ENCODE measurements around the gene CYB561D2. TPM values are rescaled to one million over a fixed set of nuclear protein-coding genes. Genes with fewer than 3 reads are reported as not detected.
A peak's percentile ranks its signal among the peaks of the same experiment; 100 is the strongest.

The CYB561D2 gene
- total and polyA plus RNA-seq, 2 of the 13 experiments (the other 11 are each of a cell fraction or from before 2014, with no cell fraction given): 11.1 to 17.2 TPM

- TF ChIP-seq, protein P1, sequence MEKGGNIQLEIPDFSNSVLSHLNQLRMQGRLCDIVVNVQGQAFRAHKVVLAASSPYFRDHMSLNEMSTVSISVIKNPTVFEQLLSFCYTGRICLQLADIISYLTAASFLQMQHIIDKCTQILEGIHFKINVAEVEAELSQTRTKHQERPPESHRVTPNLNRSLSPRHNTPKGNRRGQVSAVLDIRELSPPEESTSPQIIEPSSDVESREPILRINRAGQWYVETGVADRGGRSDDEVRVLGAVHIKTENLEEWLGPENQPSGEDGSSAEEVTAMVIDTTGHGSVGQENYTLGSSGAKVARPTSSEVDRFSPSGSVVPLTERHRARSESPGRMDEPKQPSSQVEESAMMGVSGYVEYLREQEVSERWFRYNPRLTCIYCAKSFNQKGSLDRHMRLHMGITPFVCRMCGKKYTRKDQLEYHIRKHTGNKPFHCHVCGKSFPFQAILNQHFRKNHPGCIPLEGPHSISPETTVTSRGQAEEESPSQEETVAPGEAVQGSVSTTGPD (CRISPR knock-in tag; IDR thresholded peaks at IDR 0.05): no peak
- no peak for TF ChIP-seq GATA4 (IDR thresholded peaks at IDR 0.05; ENCODE audit: borderline replicate concordance, low read depth)
These were observed 36.3 kb upstream of the CYB561D2 start (continued) for GRCh38 chr3:50314342-50314741.

- in situ Hi-C loops (cut with HindIII; ENCODE audit: extremely low pct_ligation_motif_present, low pct_unique_long_range_greater_than_20kb) (no loop called here), intact Hi-C loops (cut with micrococcal nuclease; ENCODE audit: unreplicated experiment) (no loop called here)
- no peaks in the 10 kb centered on the region for H3K9me3 ChIP-seq (ENCODE audit: low read length)
- ATAC-seq: peak; percentile 9; the same call in 1 of the 3 replicates
- H3K9ac ChIP-seq (ENCODE audit: insufficient read depth, low read depth, low read length): no peak overlapping the region
- whole genome bisulfite sequencing (ENCODE audit: low lambda C conversion rate): 100% methylated on average over 4 of the region's 4 CpGs
- ChIA-PET CTCF (ENCODE audit: low intra/inter-chr PET ratio, low total read pairs) (no interaction called here), POLR2A (interaction anchor here (0.8 to 13.0 kb wide), 4 partner anchors 14 to 111 kb away, joined by 3 to 222 read pairs (median 6); partner anchors contain the start of genes GNAI2, HYAL1, HYAL3 and LSMEM2)
- H3K4me1 ChIP-seq (ENCODE audit: insufficient read depth, low read length): peaks cover 42% of the 10 kb centered on the region
- no TSS peak for BruUV-seq (replicated peaks)
- peaks cover 14% of the 10 kb centered on the region for H3K79me2 ChIP-seq (ENCODE audit: insufficient read depth, low read length)
- H3K4me3 ChIP-seq (replicated peaks in 1 of 3; ENCODE audit: insufficient read depth in 1 of 3, low read depth in 2 of 3, low read length in 3 of 3): no peak overlapping the region
- H4K20me1 ChIP-seq (ENCODE audit: insufficient read depth, low read length): no peaks in the 10 kb centered on the region
- no peak for TF ChIP-seq ATF7-NPFF (CRISPR knock-in tag; IDR thresholded peaks at IDR 0.05; ENCODE audit: low read depth)
- no peak for TF ChIP-seq NPAS2 (CRISPR knock-in tag; IDR thresholded peaks at IDR 0.05; ENCODE audit: borderline replicate concordance)
- TF ChIP-seq SETDB1 (CRISPR knock-in tag; IDR thresholded peaks at IDR 0.05; ENCODE audit: borderline replicate concordance): no peak
- no peaks in the 10 kb centered on the region for H3K27me3 ChIP-seq (ENCODE audit: control insufficient read depth in 1 of 2, insufficient read depth in 2 of 2, low read length in 2 of 2)
- DNase-seq (ENCODE audit: low spot score): no peak
- FAIRE-seq: no peak
- no peak overlapping the region for H2AFZ ChIP-seq (ENCODE audit: low read length)
- H3K36me3 ChIP-seq (replicated peaks in 1 of 2; ENCODE audit: control insufficient read depth in 1 of 2, insufficient read depth in 2 of 2, low read length in 2 of 2): peaks cover 16 to 32% of the 10 kb centered on the region in 2 experiments
- H3K4me2 ChIP-seq (ENCODE audit: low read depth, low read length): no peak overlapping the region
- H3K27ac ChIP-seq (ENCODE audit: extremely low read length, insufficient read depth, low read length): no peak overlapping the region
These were observed 35.8 kb upstream of the CYB561D2 start for GRCh38 chr3:50314816-50315215.
